ENCODE data around the gene ZSCAN20.

Gene ZSCAN20

GRCh38 chr1:33443080-33443704 lies 29.3 kb upstream of the ZSCAN20 start:
- DNase-seq (ENCODE audit: low read depth in 2 of 3, low spot score in 1 of 3), result no peak

- no peak for DNase-seq (ENCODE audit: low read depth in 2 of 3, low spot score in 1 of 3)
These were observed 28.7 kb upstream of the ZSCAN20 start for GRCh38 chr1:33443705-33444180.

- no peak for DNase-seq (ENCODE audit: low read depth in 2 of 3, low spot score in 1 of 3)
These were observed 27.3 kb upstream of the ZSCAN20 start for GRCh38 chr1:33445108-33445507.

GRCh38 chr1:33446590-33446989 lies 25.9 kb upstream of the ZSCAN20 start:
- DNase-seq (ENCODE audit: low read depth in 2 of 3, low spot score in 1 of 3), result no peak

- DNase-seq (ENCODE audit: low read depth in 2 of 3, low spot score in 1 of 3), result no peak
These were observed 17.7 kb upstream of the ZSCAN20 start for GRCh38 chr1:33454646-33455282.

- DNase-seq (ENCODE audit: low read depth in 2 of 3, low spot score in 1 of 3), result no peak
These were observed 16.6 kb upstream of the ZSCAN20 start for GRCh38 chr1:33455539-33456501.

GRCh38 chr1:33456502-33456886 lies 16.0 kb upstream of the ZSCAN20 start:
- no peak for DNase-seq (ENCODE audit: low read depth in 2 of 3, low spot score in 1 of 3)

GRCh38 chr1:33459691-33460090 lies 12.8 kb upstream of the ZSCAN20 start:
- DNase-seq (ENCODE audit: low read depth in 2 of 3, low spot score in 1 of 3), result no peak

- DNase-seq (ENCODE audit: low read depth in 2 of 3, low spot score in 1 of 3), result no peak
These were observed 12.3 kb upstream of the ZSCAN20 start for GRCh38 chr1:33460144-33460543.

GRCh38 chr1:33460947-33461629 lies 11.4 kb upstream of the ZSCAN20 start:
- no peak for DNase-seq (ENCODE audit: low read depth in 2 of 3, low spot score in 1 of 3)

- no peak for DNase-seq (ENCODE audit: low read depth in 2 of 3, low spot score in 1 of 3)
These were observed 9.9 kb upstream of the ZSCAN20 start for GRCh38 chr1:33462405-33463164.

- DNase-seq (ENCODE audit: low read depth in 2 of 3, low spot score in 1 of 3), result no peak
These were observed 7.9 kb upstream of the ZSCAN20 start for GRCh38 chr1:33464552-33464951.

GRCh38 chr1:33465316-33465715 lies 7.1 kb upstream of the ZSCAN20 start:
- DNase-seq (ENCODE audit: low read depth in 2 of 3, low spot score in 1 of 3), result no peak

GRCh38 chr1:33466159-33466558 lies 6.3 kb upstream of the ZSCAN20 start:
- no peak for DNase-seq (ENCODE audit: low read depth in 2 of 3, low spot score in 1 of 3)

GRCh38 chr1:33468011-33468410 lies 4.4 kb upstream of the ZSCAN20 start:
- DNase-seq (ENCODE audit: low read depth in 2 of 3, low spot score in 1 of 3), result no peak

- no peak for DNase-seq (ENCODE audit: low read depth in 2 of 3, low spot score in 1 of 3)
These were observed 3.9 kb upstream of the ZSCAN20 start for GRCh38 chr1:33468531-33468930.

- DNase-seq (ENCODE audit: low read depth in 2 of 3, low spot score in 1 of 3), result no peak
These were observed 3.5 kb upstream of the ZSCAN20 start for GRCh38 chr1:33468967-33469366.

GRCh38 chr1:33469691-33470090 lies 2.8 kb upstream of the ZSCAN20 start:
- DNase-seq (ENCODE audit: low read depth in 2 of 3, low spot score in 1 of 3), result no peak

- DNase-seq (ENCODE audit: low read depth in 2 of 3, low spot score in 1 of 3), result peak; percentile 28 to 49 (median 37)
These were observed 1.9 kb upstream of the ZSCAN20 start for GRCh38 chr1:33470495-33471012.

- DNase-seq (ENCODE audit: low read depth in 2 of 3, low spot score in 1 of 3), result no peak
These were observed 1.0 kb upstream of the ZSCAN20 start for GRCh38 chr1:33471416-33471815.

All from stimulated activated CD4-positive, alpha-beta T cell treated with anti-CD3 and anti-CD28 coated beads, Interleukin-12 subunit alpha, Interleukin-12 subunit beta, amount 100 ng/mL, for 48 hours (primary cell).